Activated T-cell treated with anti-CD3 and anti-CD28 coated beads for 24 hours (primary cell): ENCODE results near the gene DHCR24.

Experiments
- DNase-seq: peaks from one replicate; pipeline ENCODE4 v3.0.0-alpha.2; 2020; ENCODE audit warnings: low read depth

Gene DHCR24

GRCh38 chr1:54844564-54844963 is 42.4 kb downstream of the DHCR24 start:
- no peak for DNase-seq

DNA sequence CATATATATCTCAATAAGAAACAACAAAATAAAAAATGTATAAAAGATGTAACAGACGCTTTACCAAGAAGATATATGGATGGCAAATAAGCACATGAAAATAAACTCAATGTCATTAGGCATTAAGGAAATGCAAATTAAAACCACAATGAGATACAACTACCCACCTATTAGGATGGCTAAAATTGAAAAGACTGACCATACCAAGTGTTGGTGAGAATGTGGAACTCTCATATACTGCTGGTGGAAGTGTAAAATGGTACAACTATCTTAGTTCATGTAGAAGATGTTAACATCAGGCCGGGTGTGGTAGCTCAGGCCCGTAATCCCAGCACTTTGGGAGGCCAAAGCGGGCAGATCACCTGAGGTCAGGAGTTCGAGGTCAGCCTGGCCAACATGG is 43.5 kb downstream of the DHCR24 start:
- DNase-seq: no peak

DNA sequence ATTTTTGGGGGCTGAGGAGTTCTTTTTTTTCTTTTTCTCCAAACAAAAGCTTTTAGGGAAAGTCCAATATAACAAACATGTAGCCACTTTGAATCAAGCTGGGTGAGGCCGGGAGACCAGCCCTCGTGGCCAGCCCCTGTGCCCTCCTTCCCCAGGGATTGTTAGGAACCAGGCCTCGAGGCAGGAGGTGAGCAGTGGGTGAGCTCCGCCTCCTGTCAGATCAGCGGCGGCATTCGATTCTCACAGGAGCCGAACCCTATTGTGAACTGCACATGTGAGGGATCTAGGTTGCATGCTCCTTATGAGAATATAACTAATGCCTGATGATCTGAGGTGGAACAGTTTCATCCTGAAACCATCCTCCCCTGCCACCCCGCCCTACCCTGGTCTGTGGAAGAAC is 44.0 kb downstream of the DHCR24 start:
- no peak for DNase-seq

DNA sequence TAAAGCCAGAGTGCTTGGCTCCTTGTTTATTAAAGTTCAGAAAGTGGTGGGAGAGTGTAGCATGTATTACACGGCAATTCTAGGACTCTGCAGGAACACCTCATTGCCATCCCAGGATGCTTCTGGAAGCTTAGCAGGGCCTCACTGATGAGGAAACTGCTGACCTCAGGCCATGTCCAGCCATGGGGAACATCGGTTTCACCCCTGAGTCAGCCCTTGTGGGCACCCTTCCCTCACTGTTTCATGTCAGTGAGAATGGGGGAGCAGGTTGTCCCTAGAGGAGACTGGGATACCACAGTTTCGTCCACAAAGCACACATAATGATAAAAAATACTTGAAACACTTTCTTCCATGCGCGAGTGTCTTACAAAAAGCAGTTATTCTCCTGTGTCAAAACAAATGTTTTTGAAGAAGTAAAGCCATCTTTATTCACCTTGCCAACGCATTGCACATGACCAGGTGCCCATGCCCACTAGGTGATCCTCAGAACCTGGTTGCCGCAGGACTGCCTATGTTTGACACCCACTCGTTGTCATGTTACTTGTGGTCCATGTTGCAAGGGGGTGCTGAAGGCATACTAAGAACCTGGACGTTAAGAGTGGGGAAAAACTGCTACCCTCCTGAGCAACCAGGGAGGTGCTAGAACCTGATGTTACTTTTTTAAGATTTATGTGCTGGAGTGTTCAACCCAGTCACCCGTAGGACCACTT is 44.6 kb downstream of the DHCR24 start:
- no peak for DNase-seq

- DNase-seq: no peak
Measured at GRCh38 chr1:54839824-54840223, 47.2 kb downstream of the DHCR24 start.

GRCh38 chr1:54838565-54839180 is 48.3 kb downstream of the DHCR24 start:
- DNase-seq: no peak

GRCh38 chr1:54837002-54837853 is 49.8 kb downstream of the DHCR24 start:
- DNase-seq: no peak

DNA sequence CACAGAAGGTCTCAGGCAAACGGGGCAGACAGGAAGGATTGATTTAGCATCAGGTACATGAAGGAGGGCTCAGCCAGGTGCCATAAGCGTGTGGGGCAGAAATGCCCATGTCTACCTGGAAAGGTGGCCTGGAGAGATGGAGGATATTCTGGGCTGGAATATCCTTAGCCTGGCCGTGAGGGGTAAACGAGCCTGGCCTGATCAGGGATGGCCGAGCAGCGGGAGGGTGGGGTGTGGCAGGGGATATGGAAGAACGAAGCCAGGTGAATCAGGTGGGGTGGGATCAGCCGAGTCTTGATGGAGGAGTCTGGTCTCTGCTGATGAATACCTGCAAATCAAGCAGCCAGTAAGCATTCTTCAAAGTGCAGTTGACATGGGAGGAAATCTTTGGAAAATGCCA is 50.4 kb downstream of the DHCR24 start:
- DNase-seq: no peak

- no peak for DNase-seq
Measured at GRCh38 chr1:54835970-54836369, 51.0 kb downstream of the DHCR24 start.

GRCh38 chr1:54835131-54835898 is 51.7 kb downstream of the DHCR24 start:
- DNase-seq: no peak

DNA sequence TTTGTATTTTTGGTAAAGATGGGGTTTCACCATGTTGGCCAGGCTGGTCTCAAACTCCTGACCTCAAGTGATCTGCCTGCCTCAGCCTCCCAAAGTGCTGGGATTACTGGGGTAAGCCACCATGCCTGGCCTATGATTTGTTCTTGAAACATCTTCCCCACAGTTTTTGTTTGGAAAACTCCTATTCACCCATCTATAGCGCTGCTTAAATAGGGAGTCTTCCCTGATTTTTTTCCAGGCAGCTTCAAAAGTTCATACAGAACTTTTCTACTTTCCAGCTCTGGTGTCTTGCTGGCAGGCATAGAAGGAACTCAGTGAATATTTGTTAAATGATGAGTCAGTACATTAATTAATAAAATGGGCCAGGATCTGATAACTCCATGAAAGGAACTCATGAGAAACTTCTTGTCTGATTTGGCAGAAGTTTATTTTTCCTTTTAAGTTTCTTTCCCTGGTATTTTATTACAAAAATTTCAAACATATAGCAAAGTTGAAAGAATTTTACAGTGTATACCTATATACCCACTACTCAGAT is 52.9 kb downstream of the DHCR24 start:
- DNase-seq: no peak

DNA sequence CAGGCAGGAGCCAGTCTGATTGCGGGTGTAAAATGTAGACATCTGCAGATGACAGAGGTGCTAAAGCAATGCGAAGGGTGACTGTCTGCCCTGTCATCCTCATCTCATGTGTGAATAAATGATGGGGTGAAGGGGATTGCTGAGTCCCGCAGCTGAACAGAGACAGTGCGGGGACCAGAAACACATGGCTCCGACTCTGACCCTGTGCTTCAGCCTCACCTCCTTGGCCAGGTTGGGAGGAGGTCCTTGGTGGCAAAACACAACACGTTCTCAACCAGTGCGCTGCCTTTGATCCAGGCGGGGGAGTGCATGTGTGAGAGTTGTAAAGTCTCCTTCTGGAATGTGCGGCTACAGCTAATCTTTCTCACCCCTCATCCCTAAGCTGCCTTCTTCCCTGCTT is 53.9 kb downstream of the DHCR24 start:
- no peak for DNase-seq

GRCh38 chr1:54826226-54826816 is 60.7 kb downstream of the DHCR24 start:
- no peak for DNase-seq

- DNase-seq: no peak
Measured at GRCh38 chr1:54825696-54826095, 61.3 kb downstream of the DHCR24 start.

DNA sequence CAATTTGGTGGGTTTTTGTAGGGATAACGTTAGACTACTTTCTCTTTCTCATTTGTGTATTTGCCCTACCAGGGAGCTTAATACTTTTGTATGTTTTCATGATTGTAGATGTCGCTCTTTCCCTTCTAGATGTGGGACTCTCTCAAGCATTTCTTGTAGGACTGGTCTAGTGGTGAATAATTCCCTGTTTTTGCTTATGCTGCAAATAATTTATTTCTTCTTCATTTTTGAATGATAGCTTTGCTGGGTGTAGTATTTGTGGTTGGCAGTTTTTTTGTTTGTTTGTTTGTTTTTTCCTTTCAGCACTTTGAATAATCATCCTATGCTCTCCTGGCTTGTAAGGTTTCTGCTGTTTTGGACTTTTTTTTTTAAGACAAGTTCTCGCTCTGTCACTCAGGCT is 63.3 kb downstream of the DHCR24 start:
- DNase-seq: no peak

GRCh38 chr1:54819733-54820132 is 67.3 kb downstream of the DHCR24 start:
- DNase-seq: no peak

- no peak for DNase-seq
Measured at GRCh38 chr1:54819195-54819536, 67.8 kb downstream of the DHCR24 start.

DNA sequence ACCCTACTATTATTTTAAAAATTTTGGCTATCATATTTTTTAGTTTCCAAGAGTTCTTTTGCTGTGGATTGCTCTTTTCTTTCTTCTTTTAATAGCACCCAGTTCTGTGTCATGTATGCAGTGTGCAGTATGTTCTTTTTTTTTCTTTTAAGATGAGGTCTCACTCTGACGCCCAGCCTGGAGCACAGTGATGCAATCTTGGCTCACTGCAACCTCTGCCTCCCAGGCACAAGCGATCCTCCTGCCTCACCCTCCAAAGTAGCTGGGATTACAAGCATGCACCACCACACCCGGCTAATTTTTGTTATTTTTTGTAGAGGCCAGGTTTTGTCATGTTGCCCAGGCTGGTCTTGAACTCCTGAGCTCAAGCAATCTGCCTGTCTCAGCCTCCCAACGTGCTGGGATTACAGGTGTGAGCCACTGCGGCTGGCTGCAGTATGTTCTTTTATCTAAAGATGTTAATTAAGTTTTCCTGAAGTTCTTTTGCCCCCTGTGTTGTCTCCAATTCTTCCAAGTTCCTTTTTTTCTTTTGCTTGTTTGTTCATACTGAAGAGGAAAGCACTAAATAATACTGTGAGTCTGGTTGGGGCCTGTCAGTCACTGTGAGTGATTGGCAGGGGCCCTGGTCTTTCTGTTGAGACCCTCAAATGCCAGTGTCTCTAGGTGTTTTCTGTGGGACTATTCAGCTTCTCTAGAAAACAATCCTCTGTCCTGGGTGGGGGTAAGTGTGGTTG is 68.4 kb downstream of the DHCR24 start:
- no peak for DNase-seq

DNA sequence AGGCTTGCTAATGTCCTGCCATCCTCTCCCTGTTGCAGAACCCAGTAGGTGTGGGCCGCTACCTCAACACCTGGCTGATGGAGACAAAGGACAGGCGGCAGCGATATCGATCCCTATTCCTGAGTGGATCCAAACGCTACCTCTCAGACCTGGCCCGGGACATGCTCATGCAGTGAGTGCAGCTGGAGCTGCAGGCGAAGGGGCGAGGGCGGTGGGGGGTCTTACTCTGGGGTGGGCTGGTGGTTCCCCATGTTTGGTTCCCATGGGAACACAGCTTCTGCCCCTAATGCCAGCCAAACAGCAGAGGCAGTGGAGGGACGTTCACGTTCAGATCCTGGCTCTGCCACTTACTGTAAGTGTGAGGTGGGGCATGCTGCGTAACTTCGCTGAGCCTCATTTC is 70.0 kb downstream of the DHCR24 start:
- DNase-seq: no peak

DNA sequence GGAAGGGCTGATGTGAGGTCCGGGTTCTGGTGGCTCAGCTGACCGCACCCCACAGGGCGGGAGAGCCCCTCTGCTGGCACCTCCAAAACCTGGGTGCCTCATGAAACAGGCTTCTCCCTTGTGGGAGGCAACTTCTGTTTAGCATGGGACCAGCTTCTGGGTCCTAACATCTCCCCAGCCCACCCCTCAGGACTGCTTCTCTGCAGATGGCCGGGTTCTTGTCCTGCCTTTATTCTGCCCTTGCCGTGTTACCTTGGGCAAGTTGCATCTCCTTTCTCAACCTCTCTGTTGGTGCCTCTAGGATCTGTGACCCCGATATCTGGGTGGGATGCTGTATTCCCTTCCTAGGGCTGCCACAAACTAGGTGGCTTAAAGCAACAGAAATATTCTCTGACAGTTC is 70.9 kb downstream of the DHCR24 start:
- DNase-seq: no peak
